ENCODE data around the gene SAP30L. TPM values are rescaled to one million over a fixed set of nuclear protein-coding genes. Genes with fewer than 3 reads are reported as not detected.
A peak's percentile ranks its signal among the peaks of the same experiment; 100 is the strongest.

The SAP30L gene
- total RNA-seq, 1 donor from 2014 or later, result 9.1 TPM

DNA sequence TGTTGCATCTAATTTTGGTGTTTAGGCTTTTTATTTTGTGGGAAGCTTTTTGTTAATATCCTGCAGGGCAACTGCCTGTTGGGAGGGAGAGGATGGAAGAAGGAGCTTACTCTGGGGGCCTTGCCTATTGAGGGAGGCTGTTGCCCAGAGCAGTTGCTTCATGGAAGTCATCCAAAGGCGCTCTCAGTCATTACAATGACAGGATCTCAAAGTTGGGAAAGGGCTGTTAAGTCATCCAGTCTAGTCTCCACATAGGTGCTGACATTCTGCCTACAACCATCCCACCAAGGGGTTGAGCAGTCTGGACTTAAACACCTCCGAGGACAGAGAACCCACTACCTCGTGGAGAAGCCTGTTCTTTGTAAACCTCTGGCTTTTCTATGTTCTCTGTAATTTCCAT lies 13.2 kb downstream of the SAP30L start:
- TF ChIP-seq, protein P1, sequence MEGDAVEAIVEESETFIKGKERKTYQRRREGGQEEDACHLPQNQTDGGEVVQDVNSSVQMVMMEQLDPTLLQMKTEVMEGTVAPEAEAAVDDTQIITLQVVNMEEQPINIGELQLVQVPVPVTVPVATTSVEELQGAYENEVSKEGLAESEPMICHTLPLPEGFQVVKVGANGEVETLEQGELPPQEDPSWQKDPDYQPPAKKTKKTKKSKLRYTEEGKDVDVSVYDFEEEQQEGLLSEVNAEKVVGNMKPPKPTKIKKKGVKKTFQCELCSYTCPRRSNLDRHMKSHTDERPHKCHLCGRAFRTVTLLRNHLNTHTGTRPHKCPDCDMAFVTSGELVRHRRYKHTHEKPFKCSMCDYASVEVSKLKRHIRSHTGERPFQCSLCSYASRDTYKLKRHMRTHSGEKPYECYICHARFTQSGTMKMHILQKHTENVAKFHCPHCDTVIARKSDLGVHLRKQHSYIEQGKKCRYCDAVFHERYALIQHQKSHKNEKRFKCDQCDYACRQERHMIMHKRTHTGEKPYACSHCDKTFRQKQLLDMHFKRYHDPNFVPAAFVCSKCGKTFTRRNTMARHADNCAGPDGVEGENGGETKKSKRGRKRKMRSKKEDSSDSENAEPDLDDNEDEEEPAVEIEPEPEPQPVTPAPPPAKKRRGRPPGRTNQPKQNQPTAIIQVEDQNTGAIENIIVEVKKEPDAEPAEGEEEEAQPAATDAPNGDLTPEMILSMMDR (conservative IDR thresholded peaks at IDR 0.05; ENCODE audit: low read depth, low read length), result no peak
- DNase-seq (ENCODE audit: low read depth), result no peak
- H3K4me3 ChIP-seq (ENCODE audit: low read depth, low read length), result no peak overlapping the region

DNA sequence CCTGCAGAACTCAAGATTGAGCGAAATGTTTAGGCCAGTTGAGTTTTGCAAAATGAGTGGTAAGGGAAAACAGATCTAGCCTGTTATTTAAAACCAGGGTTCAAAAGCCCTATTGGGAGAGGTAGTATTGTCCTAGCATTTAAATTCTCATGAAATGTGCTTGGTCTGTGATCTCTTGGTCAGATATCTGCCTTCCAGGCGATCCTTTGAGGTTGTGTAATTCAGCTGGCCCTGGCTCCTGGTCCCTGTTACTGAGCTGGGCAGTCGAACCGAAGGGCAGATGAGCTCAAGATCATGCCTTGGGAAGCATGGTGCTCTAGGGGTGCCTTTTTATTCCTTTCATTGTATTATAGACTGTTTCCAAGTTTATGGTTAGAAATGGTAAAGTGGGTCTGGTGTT lies 14.4 kb downstream of the SAP30L start:
- no peak for DNase-seq (ENCODE audit: low read depth)
- TF ChIP-seq, protein P1 (conservative IDR thresholded peaks at IDR 0.05; ENCODE audit: low read depth, low read length), result no peak
- no peak overlapping the region for H3K4me3 ChIP-seq (ENCODE audit: low read depth, low read length)

DNA sequence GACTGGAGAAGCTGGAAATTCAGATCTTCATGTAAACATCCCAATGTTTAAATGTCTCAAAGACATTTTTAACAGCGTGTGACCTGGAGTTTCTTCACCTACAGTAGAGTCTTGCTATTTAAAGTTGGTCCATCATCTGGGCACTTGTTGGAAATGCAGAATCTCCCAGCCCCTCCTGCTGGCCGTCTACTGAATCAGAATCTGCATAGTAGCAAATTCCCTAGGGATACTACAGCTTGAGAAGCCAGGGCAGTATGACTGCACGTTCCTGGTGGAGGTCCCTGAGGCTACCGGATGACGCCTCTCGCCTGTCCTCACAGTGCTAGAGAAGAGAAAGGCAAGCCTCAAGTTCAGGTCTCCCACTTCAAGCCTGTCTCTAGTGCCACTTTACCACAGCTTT lies 15.7 kb downstream of the SAP30L start:
- H3K4me3 ChIP-seq (ENCODE audit: low read depth, low read length), result no peak overlapping the region
- TF ChIP-seq, protein P1 (conservative IDR thresholded peaks at IDR 0.05; ENCODE audit: low read depth, low read length), result peak; percentile 38
- DNase-seq (ENCODE audit: low read depth), result no peak

DNA sequence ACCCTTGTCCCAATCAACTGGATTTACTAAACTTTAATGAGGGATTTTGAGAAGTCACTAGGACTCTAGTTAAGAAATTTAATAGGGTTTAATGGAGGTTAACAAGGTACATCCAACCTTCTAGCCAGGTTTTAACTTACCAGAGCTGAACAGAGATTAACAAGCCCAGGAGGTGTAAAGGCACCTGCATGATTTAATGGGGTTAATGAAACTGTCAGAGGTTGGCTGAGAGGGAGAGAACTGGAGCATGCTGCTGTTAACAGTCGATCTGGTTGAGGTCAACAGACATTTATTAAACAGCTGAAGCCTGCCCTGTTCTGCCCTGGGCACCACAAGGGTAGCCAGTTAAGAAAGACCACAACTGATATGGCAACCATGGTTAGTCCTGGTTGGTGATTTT lies 18.6 kb downstream of the SAP30L start:
- no peak for DNase-seq (ENCODE audit: low read depth)
- no peak overlapping the region for H3K4me3 ChIP-seq (ENCODE audit: low read depth, low read length)
- TF ChIP-seq, protein P1 (conservative IDR thresholded peaks at IDR 0.05; ENCODE audit: low read depth, low read length), result no peak

DNA sequence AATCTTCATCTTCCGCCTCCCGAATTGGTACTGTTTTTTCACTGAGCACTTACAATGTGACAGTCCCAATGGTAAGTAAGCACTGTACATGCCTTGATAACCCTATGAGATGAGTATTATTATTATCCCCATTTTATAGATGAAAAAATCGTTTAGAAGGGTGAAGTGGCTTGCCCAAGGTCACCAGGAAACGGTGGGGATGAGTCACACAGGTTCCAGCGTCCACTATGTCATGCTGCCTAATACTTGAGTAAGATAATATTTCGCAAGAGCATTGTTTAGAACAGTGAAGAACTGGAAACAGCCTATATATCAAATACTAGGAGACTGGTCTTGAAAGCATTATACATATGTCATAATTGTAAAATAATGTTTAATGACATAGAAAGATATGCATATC lies 19.4 kb downstream of the SAP30L start:
- TF ChIP-seq, protein P1 (conservative IDR thresholded peaks at IDR 0.05; ENCODE audit: low read depth, low read length), result no peak
- no peak overlapping the region for H3K4me3 ChIP-seq (ENCODE audit: low read depth, low read length)
- DNase-seq (ENCODE audit: low read depth), result peak; percentile 39

DNA sequence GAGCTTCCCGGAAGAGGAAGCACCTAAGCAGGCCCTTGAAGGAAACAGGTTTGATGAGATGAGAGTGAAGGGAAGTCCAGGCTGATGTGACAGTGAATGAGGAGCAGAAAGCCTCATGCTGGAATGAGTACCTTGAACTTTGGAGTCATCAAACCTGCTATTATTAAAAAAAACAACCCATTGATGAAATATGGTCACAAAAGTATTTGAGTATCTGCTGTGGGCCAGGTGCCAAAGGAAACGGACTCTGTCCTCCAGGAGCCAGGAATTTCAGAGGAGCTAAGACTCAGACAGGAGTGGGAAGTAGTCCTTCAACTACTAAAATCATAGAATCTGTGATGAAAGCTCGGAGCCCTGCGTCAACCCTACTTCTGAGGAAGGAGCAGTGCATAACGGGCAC lies 20.4 kb downstream of the SAP30L start:
- TF ChIP-seq, protein P1 (conservative IDR thresholded peaks at IDR 0.05; ENCODE audit: low read depth, low read length), result no peak
- no peak overlapping the region for H3K4me3 ChIP-seq (ENCODE audit: low read depth, low read length)
- DNase-seq (ENCODE audit: low read depth), result no peak

DNA sequence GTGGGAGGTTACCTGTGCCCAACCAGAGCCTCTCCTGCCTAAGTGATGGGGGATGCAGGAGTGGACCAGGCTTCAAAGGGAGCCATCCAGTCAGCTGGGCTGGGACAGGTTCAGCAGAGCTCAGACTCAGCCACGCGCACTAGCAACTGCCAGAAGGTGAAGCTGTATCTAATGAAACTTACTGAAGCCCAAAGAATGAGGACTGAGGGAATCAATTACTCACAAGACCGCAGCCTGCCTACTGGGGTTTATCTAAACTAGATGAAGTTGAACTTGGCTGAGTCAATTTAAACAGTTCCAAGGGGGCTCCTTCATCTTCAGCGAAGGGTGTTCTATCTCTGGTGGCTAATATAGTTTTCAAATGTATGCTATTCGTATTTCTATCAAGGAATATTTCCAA lies 20.9 kb downstream of the SAP30L start:
- H3K4me3 ChIP-seq (ENCODE audit: low read depth, low read length), result no peak overlapping the region
- TF ChIP-seq, protein P1 (conservative IDR thresholded peaks at IDR 0.05; ENCODE audit: low read depth, low read length), result no peak
- DNase-seq (ENCODE audit: low read depth), result no peak
